HUDEP-2 (cell line): ENCODE results near the gene CHRM1.

Experiments used
- DNase-seq, 76 experiments: peaks; one replicate each; lab custom pipeline; 2025; ENCODE audit not compliant: unreplicated experiment in 76 of 76; lab: John Stamatoyannopoulos, UW

The CHRM1 gene

GRCh38 chr11:62926680-62927455 lies 5.7 kb upstream of the CHRM1 start:
- DNase-seq = no peak

GRCh38 chr11:62925745-62926679 lies 4.8 kb upstream of the CHRM1 start:
- DNase-seq = no peak

- no peak for DNase-seq
These were observed 4.1 kb upstream of the CHRM1 start for GRCh38 chr11:62925308-62925707.

GRCh38 chr11:62923601-62924411 lies 2.6 kb upstream of the CHRM1 start:
- no peak for DNase-seq

- DNase-seq = peak in 1 of 76 experiments; percentile 7
These were observed 1.7 kb upstream of the CHRM1 start for GRCh38 chr11:62922653-62923431.

GRCh38 chr11:62922189-62922589 lies 1.0 kb upstream of the CHRM1 start:
- DNase-seq = no peak

GRCh38 chr11:62921573-62922188 lies 518 bp upstream of the CHRM1 start:
- DNase-seq = peak in 15 of 76 experiments; percentile 1 to 58 (median 16)

- DNase-seq = peak in 39 of 76 experiments; percentile 5 to 68 (median 26)
These were observed 1.1 kb downstream of the CHRM1 start for GRCh38 chr11:62919898-62920640.

GRCh38 chr11:62919476-62919875 lies 1.7 kb downstream of the CHRM1 start:
- no peak for DNase-seq

- DNase-seq = no peak
These were observed 2.6 kb downstream of the CHRM1 start for GRCh38 chr11:62918531-62918930.

GRCh38 chr11:62917906-62918502 lies 3.2 kb downstream of the CHRM1 start:
- peak in 8 of 76 experiments; percentile 3 to 29 (median 10) for DNase-seq

GRCh38 chr11:62914416-62914815 lies 6.7 kb downstream of the CHRM1 start:
- DNase-seq = no peak

GRCh38 chr11:62912268-62912667 lies 8.9 kb downstream of the CHRM1 start:
- DNase-seq = no peak

GRCh38 chr11:62911137-62912130 lies 9.7 kb downstream of the CHRM1 start:
- no peak for DNase-seq

GRCh38 chr11:62910141-62910882 lies 10.9 kb downstream of the CHRM1 start:
- no peak for DNase-seq

GRCh38 chr11:62909107-62909894 lies 11.9 kb downstream of the CHRM1 start:
- DNase-seq = peak in 23 of 76 experiments; percentile 6 to 38 (median 14)
